Measurements from ENCODE around the gene LGALS12. TPM values are rescaled to one million over a fixed set of nuclear protein-coding genes. Genes with fewer than 3 reads are reported as not detected.

The LGALS12 gene
- total RNA-seq, 2 experiments from 2014 or later: not detected

DNA sequence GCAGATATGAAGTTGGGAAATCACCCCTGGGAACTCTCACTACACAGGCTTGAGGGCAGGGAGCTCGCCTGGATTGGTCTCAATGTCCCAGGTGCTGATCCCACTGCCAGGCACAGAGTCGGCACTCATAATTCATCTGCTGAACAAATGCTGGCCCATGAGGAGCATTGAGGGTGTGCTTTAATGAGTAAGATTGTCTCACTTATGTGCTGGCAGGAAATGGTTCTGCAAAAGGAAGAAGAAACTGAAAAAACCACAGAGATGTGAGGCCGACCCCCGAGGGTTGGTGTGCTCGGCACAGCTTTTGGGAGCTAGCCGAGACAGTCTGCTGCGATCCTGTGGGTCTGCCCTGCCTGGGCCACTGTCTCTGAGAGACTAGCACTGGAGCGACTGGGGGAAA, 47.9 kb downstream of the LGALS12 start:
- TF ChIP-seq, protein P1, sequence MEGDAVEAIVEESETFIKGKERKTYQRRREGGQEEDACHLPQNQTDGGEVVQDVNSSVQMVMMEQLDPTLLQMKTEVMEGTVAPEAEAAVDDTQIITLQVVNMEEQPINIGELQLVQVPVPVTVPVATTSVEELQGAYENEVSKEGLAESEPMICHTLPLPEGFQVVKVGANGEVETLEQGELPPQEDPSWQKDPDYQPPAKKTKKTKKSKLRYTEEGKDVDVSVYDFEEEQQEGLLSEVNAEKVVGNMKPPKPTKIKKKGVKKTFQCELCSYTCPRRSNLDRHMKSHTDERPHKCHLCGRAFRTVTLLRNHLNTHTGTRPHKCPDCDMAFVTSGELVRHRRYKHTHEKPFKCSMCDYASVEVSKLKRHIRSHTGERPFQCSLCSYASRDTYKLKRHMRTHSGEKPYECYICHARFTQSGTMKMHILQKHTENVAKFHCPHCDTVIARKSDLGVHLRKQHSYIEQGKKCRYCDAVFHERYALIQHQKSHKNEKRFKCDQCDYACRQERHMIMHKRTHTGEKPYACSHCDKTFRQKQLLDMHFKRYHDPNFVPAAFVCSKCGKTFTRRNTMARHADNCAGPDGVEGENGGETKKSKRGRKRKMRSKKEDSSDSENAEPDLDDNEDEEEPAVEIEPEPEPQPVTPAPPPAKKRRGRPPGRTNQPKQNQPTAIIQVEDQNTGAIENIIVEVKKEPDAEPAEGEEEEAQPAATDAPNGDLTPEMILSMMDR (conservative IDR thresholded peaks at IDR 0.05; ENCODE audit: low read length): no peak
- no peak for TF ChIP-seq EZH2phosphoT487 (IDR thresholded peaks at IDR 0.05; ENCODE audit: borderline replicate concordance, low read depth, low read length)
- peak overlapping the region; percentile 47 for H3K4me2 ChIP-seq (ENCODE audit: low read length)
- no peaks in the 10 kb centered on the region for H3K9me2 ChIP-seq (ENCODE audit: insufficient read depth, low read length)
- H3K9me3 ChIP-seq (ENCODE audit: low read length): no peaks in the 10 kb centered on the region
- H3K4me1 ChIP-seq (ENCODE audit: insufficient read depth, low read length, poor library complexity, severe bottlenecking): peaks cover 47% of the 10 kb centered on the region
- H3K4me3 ChIP-seq (ENCODE audit: low read depth, low read length, poor library complexity, severe bottlenecking): no peak overlapping the region
- peak; percentile 65 for DNase-seq (ENCODE audit: low spot score)
- no peaks in the 10 kb centered on the region for H4K20me1 ChIP-seq (ENCODE audit: insufficient read depth, low read length)
- H3K79me2 ChIP-seq (ENCODE audit: insufficient read depth, low read depth, low read length): no peaks in the 10 kb centered on the region
- BruUV-seq (replicated peaks): no TSS peak
- no peaks in the 10 kb centered on the region for H3K36me3 ChIP-seq (ENCODE audit: insufficient read depth, low read length)
- CTCF ChIA-PET (ENCODE audit: unreplicated experiment): no interaction called here
- intact Hi-C loops (cut with micrococcal nuclease; ENCODE audit: unreplicated experiment): no loop called here
- POLR2A ChIA-PET: interaction anchor here (1.0 kb wide), 1 partner anchor 17 kb away, joined by 10 read pairs; no protein-coding TSS in a partner anchor
- H2AFZ ChIP-seq (ENCODE audit: low read length): peak overlapping the region; percentile 65
- peak overlapping the region; percentile 2 for H3K27ac ChIP-seq (ENCODE audit: low read depth, low read length, poor library complexity, severe bottlenecking)

DNA sequence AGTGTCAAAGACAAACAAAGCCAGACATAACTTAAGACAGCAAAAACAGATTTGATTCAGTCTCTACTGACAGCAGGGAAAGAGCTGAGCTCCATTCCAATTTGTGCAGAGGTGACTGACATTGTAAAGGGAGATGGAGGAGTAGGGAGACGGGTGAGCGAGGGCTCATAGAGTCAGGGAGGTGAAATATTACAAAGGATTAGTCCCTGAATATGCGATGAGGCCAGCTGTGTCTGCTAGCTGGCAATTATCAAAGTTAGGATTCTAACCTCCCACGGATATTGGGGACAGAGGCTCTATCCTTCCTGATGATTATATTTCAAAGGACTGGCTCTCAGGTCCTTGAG, 49.0 kb downstream of the LGALS12 start:
- BruUV-seq (replicated peaks): no TSS peak
- intact Hi-C loops (cut with micrococcal nuclease; ENCODE audit: unreplicated experiment): no loop called here
- no peak for DNase-seq (ENCODE audit: low spot score)

DNA sequence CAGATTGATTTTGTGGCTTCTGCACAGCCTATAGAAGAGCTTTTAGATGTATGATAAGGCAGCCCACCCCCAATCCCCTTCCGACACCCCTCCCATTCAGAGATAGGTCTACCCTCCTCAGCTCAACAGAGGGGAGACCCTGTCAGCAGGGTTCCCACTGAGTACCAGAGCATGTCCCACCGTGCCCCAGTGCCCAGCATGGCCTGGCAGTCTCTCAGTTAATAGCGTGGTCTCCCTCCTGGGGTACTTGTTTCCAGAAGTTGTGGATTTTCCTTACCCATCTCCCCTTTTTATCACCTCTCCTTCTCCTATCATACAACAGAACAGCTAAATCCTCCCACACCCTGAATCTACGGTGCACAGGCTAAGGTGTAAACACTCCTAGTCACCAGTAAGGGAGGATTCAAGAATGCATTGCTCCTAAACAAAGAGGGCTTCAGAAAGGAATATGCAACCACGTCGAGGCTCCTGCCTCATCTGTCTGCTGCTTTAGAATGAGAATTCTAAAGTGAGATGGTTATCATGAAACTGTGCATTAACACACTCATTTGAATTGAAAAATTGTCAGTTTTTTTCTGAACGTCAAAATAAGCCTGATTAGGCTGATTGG, 50.6 kb downstream of the LGALS12 start:
- CTCF ChIA-PET (ENCODE audit: unreplicated experiment): interaction anchor here (0.7 kb wide), 1 partner anchor 17 kb away, joined by 8 read pairs; no protein-coding TSS in a partner anchor
- Histone ChIP-seq H3K4me1 (ENCODE audit: insufficient read depth, low read length, poor library complexity, severe bottlenecking) (peaks cover 60% of the 10 kb centered on the region), H3K36me3 (ENCODE audit: insufficient read depth, low read length) (no peaks in the 10 kb centered on the region), H4K20me1 (ENCODE audit: insufficient read depth, low read length) (no peaks in the 10 kb centered on the region), H3K9me2 (ENCODE audit: insufficient read depth, low read length) (no peaks in the 10 kb centered on the region), H3K4me3 (ENCODE audit: low read depth, low read length, poor library complexity, severe bottlenecking) (no peak overlapping the region), H3K9me3 (ENCODE audit: low read length) (no peaks in the 10 kb centered on the region), H3K79me2 (ENCODE audit: insufficient read depth, low read depth, low read length) (no peaks in the 10 kb centered on the region), H2AFZ (ENCODE audit: low read length) (peak overlapping the region; percentile 85; the same call in 1 of the 2 replicates), H3K27ac (ENCODE audit: low read depth, low read length, poor library complexity, severe bottlenecking) (no peak overlapping the region), H3K4me2 (ENCODE audit: low read length) (no peak overlapping the region)
- intact Hi-C loops (cut with micrococcal nuclease; ENCODE audit: unreplicated experiment): no loop called here
- POLR2A ChIA-PET: no interaction called here
- no peak for TF ChIP-seq EZH2phosphoT487 (IDR thresholded peaks at IDR 0.05; ENCODE audit: borderline replicate concordance, low read depth, low read length)
- TF ChIP-seq, protein P1 (conservative IDR thresholded peaks at IDR 0.05; ENCODE audit: low read length): no peak
- no TSS peak for BruUV-seq (replicated peaks)
- no peak for DNase-seq (ENCODE audit: low spot score)

More for the DNA sequence above, 49.0 kb downstream of the LGALS12 start:
- Histone ChIP-seq H3K4me2 (ENCODE audit: low read length) (no peak overlapping the region), H4K20me1 (ENCODE audit: insufficient read depth, low read length) (no peaks in the 10 kb centered on the region), H3K9me2 (ENCODE audit: insufficient read depth, low read length) (no peaks in the 10 kb centered on the region), H3K79me2 (ENCODE audit: insufficient read depth, low read depth, low read length) (no peaks in the 10 kb centered on the region), H3K27ac (ENCODE audit: low read depth, low read length, poor library complexity, severe bottlenecking) (no peak overlapping the region), H3K4me3 (ENCODE audit: low read depth, low read length, poor library complexity, severe bottlenecking) (no peak overlapping the region), H3K4me1 (ENCODE audit: insufficient read depth, low read length, poor library complexity, severe bottlenecking) (peaks cover 48% of the 10 kb centered on the region), H3K9me3 (ENCODE audit: low read length) (no peaks in the 10 kb centered on the region), H3K36me3 (ENCODE audit: insufficient read depth, low read length) (no peaks in the 10 kb centered on the region), H2AFZ (ENCODE audit: low read length) (no peak overlapping the region)
- POLR2A ChIA-PET: no interaction called here
- CTCF ChIA-PET (ENCODE audit: unreplicated experiment): no interaction called here
- TF ChIP-seq, protein P1 (conservative IDR thresholded peaks at IDR 0.05; ENCODE audit: low read length): no peak
- no peak for TF ChIP-seq EZH2phosphoT487 (IDR thresholded peaks at IDR 0.05; ENCODE audit: borderline replicate concordance, low read depth, low read length)

Measured in OCI-LY7 (cell line).